Neural cell (in vitro differentiated cells): ENCODE results near the gene ATF6B. TPM values are rescaled to one million over a fixed set of nuclear protein-coding genes. Genes with fewer than 3 reads are reported as not detected.

Source experiments
- H2AFZ ChIP-seq: fragments of 200-600, 300-800 bp; sonication (generic), shearing (Covaris generic); 2 replicates; pipeline ENCODE4 v1.6.0; 2014; ENCODE audit warnings: low read depth, mild to moderate bottlenecking, antibody characterized with exemption, low read length, moderate library complexity
- H3F3A ChIP-seq: fragments of 200-600 bp; shearing (Covaris generic); 2 replicates; pipeline ENCODE4 v1.6.1; 2016; ENCODE audit warnings: mild to moderate bottlenecking, moderate library complexity, mixed read lengths, antibody characterized with exemption, low read length; ENCODE audit not compliant: insufficient read depth, poor library complexity, severe bottlenecking
- H3K27ac ChIP-seq: fragments of 200-600, 300-800 bp; sonication (generic), shearing (Covaris generic); 2 replicates; pipeline ENCODE4 v1.5.1; 2014; ENCODE audit warnings: mild to moderate bottlenecking, low read length, moderate library complexity
- H3K27me3 ChIP-seq: fragments of 300-800, 200-600 bp; sonication (generic), shearing (Covaris generic); 2 replicates; pipeline ENCODE4 v1.6.0; 2014; ENCODE audit warnings: mild to moderate bottlenecking, low read depth, low read length, moderate library complexity; ENCODE audit not compliant: insufficient read depth
- H3K36me3 ChIP-seq: fragments of 300-800, 200-600 bp; sonication (generic), shearing (Covaris generic); 2 replicates; pipeline ENCODE4 v1.5.1; 2014; ENCODE audit warnings: mild to moderate bottlenecking, antibody characterized with exemption, low read length, moderate library complexity; ENCODE audit not compliant: insufficient read depth
- H3K4me2 ChIP-seq: fragments of 300-800, 200-600 bp; sonication (generic), shearing (Covaris generic); 2 replicates; pipeline ENCODE4 v1.6.0; 2014; ENCODE audit warnings: mild to moderate bottlenecking, low read length
- H3K4me3 ChIP-seq: fragments of 300-800, 200-600 bp; sonication (generic), shearing (Covaris generic); 2 replicates; pipeline ENCODE4 v1.5.1; 2014; ENCODE audit warnings: mild to moderate bottlenecking, low read length, moderate library complexity
- H3K79me2 ChIP-seq: fragments of 200-600 bp; shearing (Covaris generic); replicated peaks from 2 replicates; pipeline ENCODE4 v1.6.0; 2014; ENCODE audit warnings: mild to moderate bottlenecking, low read length, moderate library complexity; ENCODE audit not compliant: insufficient read depth
- H3K9ac ChIP-seq: fragments of 300-800, 200-600 bp; sonication (generic), shearing (Covaris generic); 2 replicates; pipeline ENCODE4 v1.6.1; 2016; ENCODE audit warnings: mild to moderate bottlenecking, low read length, mixed read lengths
- H3K9me2 ChIP-seq: fragments of 200-600 bp; shearing (Covaris generic); 2 replicates; pipeline ENCODE4 v1.6.1; 2016; ENCODE audit warnings: mild to moderate bottlenecking, low read length, mixed read lengths; ENCODE audit not compliant: insufficient read depth
- H3K9me3 ChIP-seq: fragments of 200-600, 300-800 bp; sonication (generic), shearing (Covaris generic); 2 replicates; pipeline ENCODE4 v1.6.1; 2016; ENCODE audit warnings: mild to moderate bottlenecking, mixed run types, low read length, moderate library complexity, mixed read lengths
- H4K20me1 ChIP-seq: fragments of 200-600 bp; shearing (Covaris generic); 2 replicates; pipeline ENCODE4 v1.6.1; 2016; ENCODE audit warnings: mild to moderate bottlenecking, mixed run types; ENCODE audit not compliant: insufficient read depth
- CTCF ChIP-seq: fragments of 450-650 bp; IDR thresholded peaks from 2 replicates; pipeline ENCODE4 v1.5.1; 2014; ENCODE audit warnings: antibody characterized with exemption, mild to moderate bottlenecking, moderate library complexity; ENCODE audit not compliant: poor library complexity, severe bottlenecking
- EP300 ChIP-seq: fragments of 450-650 bp; conservative IDR thresholded peaks from 2 replicates; pipeline ENCODE4 v1.6.1; 2014; ENCODE audit warnings: antibody characterized with exemption, mild to moderate bottlenecking, moderate library complexity; ENCODE audit not compliant: poor library complexity, severe bottlenecking
- EZH2 ChIP-seq: fragments of 200-600, 300-800 bp; shearing (Covaris generic), sonication (generic); IDR thresholded peaks from 2 replicates; pipeline ENCODE4 v1.6.1; 2014; ENCODE audit warnings: antibody characterized with exemption, low read length, borderline replicate concordance, mild to moderate bottlenecking; ENCODE audit not compliant: insufficient read depth, poor library complexity, severe bottlenecking
- MXI1 ChIP-seq: fragments of 450-650 bp; conservative IDR thresholded peaks from 2 replicates; pipeline ENCODE4 v1.6.1; 2014; ENCODE audit warnings: antibody characterized with exemption, mild to moderate bottlenecking; ENCODE audit not compliant: poor library complexity, severe bottlenecking
- POLR2AphosphoS5 ChIP-seq: IDR thresholded peaks from 2 replicates; pipeline ENCODE4 v1.6.1; 2012
- RAD21 ChIP-seq: fragments of 450-650 bp; conservative IDR thresholded peaks from 2 replicates; pipeline ENCODE4 v1.6.1; 2014; ENCODE audit warnings: antibody characterized with exemption, mild to moderate bottlenecking, moderate library complexity
- REST ChIP-seq: IDR thresholded peaks from 2 replicates; pipeline ENCODE4 v1.6.1; 2012; ENCODE audit warnings: borderline replicate concordance
- SMC3 ChIP-seq: fragments of 450-650 bp; conservative IDR thresholded peaks from 2 replicates; pipeline ENCODE4 v1.6.1; 2014; ENCODE audit warnings: antibody characterized with exemption, mild to moderate bottlenecking, moderate library complexity; ENCODE audit not compliant: poor library complexity
- TAF1 ChIP-seq: IDR thresholded peaks from 2 replicates; pipeline ENCODE4 v1.6.1; 2012; ENCODE audit warnings: low read depth
- polyA plus RNA-seq: library from polyadenylated mRNA; depleted of rRNA; stranded (reverse); fragments of >200 nt; gene quantifications from 2 replicates; pipeline ENCODE4 v1.2.3, GENCODE V29; 2014

The ATF6B gene
- polyA plus RNA-seq, 1 donor from 2014 or later: 44.3 TPM

GRCh38 chr6:32168350-32168749 lies 40.3 kb upstream of the ATF6B start:
- H3K27ac ChIP-seq: no peak overlapping the region
- no peak for TF ChIP-seq EZH2
- no peak for TF ChIP-seq REST
- TF ChIP-seq SMC3: no peak
- no peaks in the 10 kb centered on the region for H4K20me1 ChIP-seq
- H3K79me2 ChIP-seq: peaks cover 7% of the 10 kb centered on the region
- no peak overlapping the region for H2AFZ ChIP-seq
- H3K9ac ChIP-seq: no peak overlapping the region
- H3K27me3 ChIP-seq: no peaks in the 10 kb centered on the region
- H3K36me3 ChIP-seq: no peaks in the 10 kb centered on the region
- H3F3A ChIP-seq: no peaks in the 10 kb centered on the region
- no peak overlapping the region for H3K4me2 ChIP-seq
- no peaks in the 10 kb centered on the region for H3K9me2 ChIP-seq
- H3K4me3 ChIP-seq: no peak overlapping the region
- H3K9me3 ChIP-seq: no peaks in the 10 kb centered on the region

GRCh38 chr6:32167761-32168262 lies 39.8 kb upstream of the ATF6B start:
- Histone ChIP-seq H3K36me3 (no peaks in the 10 kb centered on the region), H3K9ac (no peak overlapping the region), H3K4me2 (no peak overlapping the region), H3K4me3 (no peak overlapping the region), H2AFZ (no peak overlapping the region), H3K27me3 (no peaks in the 10 kb centered on the region), H3K79me2 (peaks cover 6% of the 10 kb centered on the region), H3K27ac (no peak overlapping the region), H3F3A (no peaks in the 10 kb centered on the region), H3K9me3 (no peaks in the 10 kb centered on the region), H4K20me1 (no peaks in the 10 kb centered on the region), H3K9me2 (no peaks in the 10 kb centered on the region)
- no peak for TF ChIP-seq REST
- TF ChIP-seq TAF1: no peak
- no peak for TF ChIP-seq POLR2AphosphoS5
- TF ChIP-seq EP300: no peak
- TF ChIP-seq CTCF: no peak
- TF ChIP-seq EZH2: no peak
- TF ChIP-seq RAD21: no peak
- no peak for TF ChIP-seq SMC3
- no peak for TF ChIP-seq MXI1
